ENCODE data around the gene ZNF44. TPM values are rescaled to one million over a fixed set of nuclear protein-coding genes. Genes with fewer than 3 reads are reported as not detected.

Gene ZNF44
- total RNA-seq, 1 experiment from 2014 or later: 5.0 TPM

DNA sequence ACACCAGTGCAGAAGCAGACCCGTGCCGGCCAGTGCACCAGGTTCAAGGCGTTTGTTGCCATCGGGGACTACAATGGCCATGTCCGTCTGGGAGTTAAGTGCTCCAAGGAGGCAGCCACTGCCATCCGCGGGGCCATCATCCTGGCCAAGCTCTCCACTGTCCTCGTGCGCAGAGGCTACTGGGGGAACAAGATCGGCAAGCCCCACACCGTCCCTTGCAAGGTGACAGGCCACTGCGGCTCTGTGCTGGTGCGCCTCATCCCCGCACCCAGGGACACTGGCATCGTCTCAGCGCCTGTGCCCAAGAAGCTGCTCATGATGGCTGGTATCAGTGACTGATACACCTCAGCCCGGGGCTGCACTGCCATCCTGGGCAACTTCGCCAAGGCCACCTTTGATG, 10.1 kb downstream of the ZNF44 start:
- no peak for DNase-seq
- Histone ChIP-seq H3K79me2 (ENCODE audit: low read depth) (no peaks in the 10 kb centered on the region), H3K36me3 (ENCODE audit: low read depth) (no peaks in the 10 kb centered on the region)

DNA sequence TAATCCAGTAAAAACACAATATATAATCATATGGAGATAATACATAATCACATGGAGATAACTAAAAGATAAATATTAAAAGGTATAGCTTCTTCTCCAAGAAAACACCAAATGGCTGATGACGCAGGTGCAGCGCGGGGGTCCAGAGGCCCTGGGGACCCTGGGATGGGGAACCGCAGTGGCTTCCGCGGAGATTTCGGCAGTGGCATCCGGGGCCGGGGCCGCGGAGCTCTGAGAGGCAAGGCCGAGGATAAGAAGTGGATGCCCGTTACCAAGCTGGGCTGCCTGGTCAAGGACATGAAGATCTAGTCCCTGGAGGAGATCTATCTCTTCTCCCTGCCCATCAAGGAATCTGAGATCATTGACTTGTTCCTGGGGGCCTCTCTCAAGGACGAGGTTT, 10.5 kb downstream of the ZNF44 start:
- ChIA-PET CTCF (no interaction called here), POLR2A (ENCODE audit: unreplicated experiment) (no interaction called here)
- no peak overlapping the region for H3K4me3 ChIP-seq
- no peaks in the 10 kb centered on the region for H3K36me3 ChIP-seq (ENCODE audit: low read depth)
- H3K27ac ChIP-seq: no peak overlapping the region
- no peaks in the 10 kb centered on the region for H3F3A ChIP-seq (ENCODE audit: insufficient read depth, low read depth)
- H3K27me3 ChIP-seq (ENCODE audit: insufficient read depth, low read depth): no peaks in the 10 kb centered on the region
- no TSS peak for BruUV-seq (replicated peaks)
- H2AFZ ChIP-seq: no peak overlapping the region
- no peaks in the 10 kb centered on the region for H3K79me2 ChIP-seq (ENCODE audit: low read depth)
- peaks cover 8% of the 10 kb centered on the region; the same call in 1 of the 2 replicates for H3K9me3 ChIP-seq (ENCODE audit: insufficient read depth, low read depth)
- H4K20me1 ChIP-seq (ENCODE audit: insufficient read depth): no peaks in the 10 kb centered on the region
- H3K4me2 ChIP-seq: no peak overlapping the region
- no peak for DNase-seq
- peaks cover 3% of the 10 kb centered on the region; the same call in 1 of the 2 replicates for H3K4me1 ChIP-seq (replicated peaks; ENCODE audit: insufficient read depth)
- intact Hi-C loops (cut with micrococcal nuclease; ENCODE audit: unreplicated experiment): no loop called here
- TF ChIP-seq, protein P1, sequence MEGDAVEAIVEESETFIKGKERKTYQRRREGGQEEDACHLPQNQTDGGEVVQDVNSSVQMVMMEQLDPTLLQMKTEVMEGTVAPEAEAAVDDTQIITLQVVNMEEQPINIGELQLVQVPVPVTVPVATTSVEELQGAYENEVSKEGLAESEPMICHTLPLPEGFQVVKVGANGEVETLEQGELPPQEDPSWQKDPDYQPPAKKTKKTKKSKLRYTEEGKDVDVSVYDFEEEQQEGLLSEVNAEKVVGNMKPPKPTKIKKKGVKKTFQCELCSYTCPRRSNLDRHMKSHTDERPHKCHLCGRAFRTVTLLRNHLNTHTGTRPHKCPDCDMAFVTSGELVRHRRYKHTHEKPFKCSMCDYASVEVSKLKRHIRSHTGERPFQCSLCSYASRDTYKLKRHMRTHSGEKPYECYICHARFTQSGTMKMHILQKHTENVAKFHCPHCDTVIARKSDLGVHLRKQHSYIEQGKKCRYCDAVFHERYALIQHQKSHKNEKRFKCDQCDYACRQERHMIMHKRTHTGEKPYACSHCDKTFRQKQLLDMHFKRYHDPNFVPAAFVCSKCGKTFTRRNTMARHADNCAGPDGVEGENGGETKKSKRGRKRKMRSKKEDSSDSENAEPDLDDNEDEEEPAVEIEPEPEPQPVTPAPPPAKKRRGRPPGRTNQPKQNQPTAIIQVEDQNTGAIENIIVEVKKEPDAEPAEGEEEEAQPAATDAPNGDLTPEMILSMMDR (conservative IDR thresholded peaks at IDR 0.05): no peak
- TF ChIP-seq EZH2 (IDR thresholded peaks at IDR 0.05; ENCODE audit: low read depth): no peak
- H3K9me2 ChIP-seq (ENCODE audit: insufficient read depth): no peaks in the 10 kb centered on the region

More for the DNA sequence above, 10.1 kb downstream of the ZNF44 start:
- Histone ChIP-seq H3K4me2 (no peak overlapping the region), H3K9me2 (ENCODE audit: insufficient read depth) (no peaks in the 10 kb centered on the region), H2AFZ (no peak overlapping the region), H3K27me3 (ENCODE audit: insufficient read depth, low read depth) (no peaks in the 10 kb centered on the region), H3F3A (ENCODE audit: insufficient read depth, low read depth) (no peaks in the 10 kb centered on the region), H3K4me1 (replicated peaks; ENCODE audit: insufficient read depth) (peaks cover 7% of the 10 kb centered on the region; the same call in 1 of the 2 replicates), H4K20me1 (ENCODE audit: insufficient read depth) (no peaks in the 10 kb centered on the region), H3K4me3 (no peak overlapping the region), H3K9me3 (ENCODE audit: insufficient read depth, low read depth) (peaks cover 8% of the 10 kb centered on the region; the same call in 1 of the 2 replicates), H3K27ac (no peak overlapping the region)
- TF ChIP-seq, protein P1 (conservative IDR thresholded peaks at IDR 0.05): no peak
- TF ChIP-seq EZH2 (IDR thresholded peaks at IDR 0.05; ENCODE audit: low read depth): no peak
- ChIA-PET CTCF (no interaction called here), POLR2A (ENCODE audit: unreplicated experiment) (no interaction called here)
- no TSS peak for BruUV-seq (replicated peaks)
- intact Hi-C loops (cut with micrococcal nuclease; ENCODE audit: unreplicated experiment): no loop called here

DNA sequence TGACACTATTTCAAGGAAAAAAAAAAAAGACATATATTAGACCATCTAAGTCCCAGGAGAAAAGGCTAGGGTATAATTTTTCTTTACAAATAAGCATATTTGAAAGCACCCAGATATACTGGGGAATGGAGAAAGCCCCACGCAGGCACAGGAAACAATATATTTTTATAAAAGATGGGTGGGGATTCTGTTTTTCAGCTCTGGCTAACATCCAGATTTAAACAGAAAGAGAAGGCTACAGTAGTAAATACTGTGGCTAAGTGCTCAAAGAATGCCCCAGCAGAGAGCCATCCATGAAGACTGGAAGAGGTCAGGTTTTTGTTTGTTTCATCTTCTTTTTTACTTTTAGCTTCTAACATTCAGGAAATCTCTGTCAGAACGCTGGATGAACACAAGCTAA, 16.0 kb downstream of the ZNF44 start:
- no peak overlapping the region for H3K4me2 ChIP-seq
- ChIA-PET POLR2A (ENCODE audit: unreplicated experiment) (interaction anchor here (0.6 kb wide), 1 partner anchor 214 kb away, joined by 3 read pairs; no protein-coding TSS in a partner anchor), CTCF (no interaction called here)
- intact Hi-C loops (cut with micrococcal nuclease; ENCODE audit: unreplicated experiment): no loop called here
- TF ChIP-seq EZH2 (IDR thresholded peaks at IDR 0.05; ENCODE audit: low read depth): no peak
- TF ChIP-seq, protein P1 (conservative IDR thresholded peaks at IDR 0.05): no peak
- H2AFZ ChIP-seq: no peak overlapping the region
- no peak overlapping the region for H3K27ac ChIP-seq
- no peak overlapping the region for H3K4me3 ChIP-seq
- H3K36me3 ChIP-seq (ENCODE audit: low read depth): no peaks in the 10 kb centered on the region
- H4K20me1 ChIP-seq (ENCODE audit: insufficient read depth): no peaks in the 10 kb centered on the region
- H3K9me2 ChIP-seq (ENCODE audit: insufficient read depth): no peaks in the 10 kb centered on the region
- no peak for DNase-seq
- no peaks in the 10 kb centered on the region for H3K4me1 ChIP-seq (replicated peaks; ENCODE audit: insufficient read depth)
- H3F3A ChIP-seq (ENCODE audit: insufficient read depth, low read depth): no peaks in the 10 kb centered on the region
- peaks cover 13% of the 10 kb centered on the region for H3K9me3 ChIP-seq (ENCODE audit: insufficient read depth, low read depth)
- no TSS peak for BruUV-seq (replicated peaks)
- H3K79me2 ChIP-seq (ENCODE audit: low read depth): no peaks in the 10 kb centered on the region
- H3K27me3 ChIP-seq (ENCODE audit: insufficient read depth, low read depth): no peaks in the 10 kb centered on the region
